HEK293 (cell line): Measurements from ENCODE around the gene DYNLT1.
A peak's percentile ranks its signal among the peaks of the same experiment; 100 is the strongest.

Source experiments
- CTCF ChIA-PET: fragments of 350-600 bp; formaldehyde crosslinking; extraction: SDS; loops from one replicate; lab custom pipeline; 2021; ENCODE audit warnings: antibody characterized with exemption; lab: Yijun Ruan, JAX
- POLR2A ChIA-PET: fragments of 300-600 bp; formaldehyde crosslinking; extraction: SDS; loops from one replicate; lab custom pipeline; 2020; ENCODE audit warnings: antibody characterized with exemption, inconsistent platforms; lab: Yijun Ruan, JAX
- H3K27ac ChIP-seq: fragments of 200-500 bp; sonication (Bioruptor generic); 2 replicates; pipeline ENCODE4 v1.5.1; 2014; ENCODE audit warnings: low read depth, low read length, control low read depth, inconsistent platforms; ENCODE audit errors: extremely low read depth
- H3K36me3 ChIP-seq, 2 experiments: fragments of 200-500 bp in 1 of 2; sonication (Bioruptor generic) in 1 of 2; 1 replicate in 1 of 2; 2 replicates in 1 of 2; pipeline ENCODE4 v1.5.1; 2014 to 2017; ENCODE audit warnings: inconsistent platforms in 2 of 2, low read length in 2 of 2; ENCODE audit not compliant: control insufficient read depth in 2 of 2, insufficient read depth in 1 of 2
- H3K4me1 ChIP-seq: fragments of 200-500 bp; sonication (Bioruptor generic); 2 replicates; pipeline ENCODE4 v1.5.1; 2014; ENCODE audit warnings: mild to moderate bottlenecking, low read length, inconsistent platforms; ENCODE audit not compliant: control insufficient read depth, insufficient read depth
- H3K4me3 ChIP-seq: 2 replicates; pipeline ENCODE4 v1.5.1; 2011; ENCODE audit warnings: low read depth, mild to moderate bottlenecking, control low read depth, low read length, moderate library complexity
- H3K9me3 ChIP-seq: fragments of 200-500 bp; sonication (Bioruptor generic); 2 replicates; pipeline ENCODE4 v1.5.1; 2014; ENCODE audit warnings: low read depth, low read length, inconsistent platforms; ENCODE audit not compliant: control insufficient read depth, insufficient read depth
- BCL11B ChIP-seq: fragments of 450-650 bp; formaldehyde crosslinking; IDR thresholded peaks from 2 replicates; pipeline ENCODE4 v1.5.1; 2016; ENCODE audit warnings: low read depth, missing biosample characterization, missing genetic modification characterization
- EGR2 ChIP-seq: fragments of 450-650 bp; formaldehyde crosslinking; IDR thresholded peaks from 2 replicates; pipeline ENCODE4 v1.5.1; 2016; ENCODE audit warnings: low read depth, missing biosample characterization, missing genetic modification characterization
- KLF1 ChIP-seq: fragments of 450-650 bp; formaldehyde crosslinking; IDR thresholded peaks from 2 replicates; pipeline ENCODE4 v1.5.1; 2016; ENCODE audit warnings: missing biosample characterization, missing genetic modification characterization
- REPIN1 ChIP-seq: fragments of 450-650 bp; formaldehyde crosslinking; IDR thresholded peaks from 2 replicates; pipeline ENCODE4 v1.5.1; 2017; ENCODE audit warnings: missing biosample characterization, missing genetic modification characterization, low read depth
- WT1 ChIP-seq: fragments of 450-650 bp; formaldehyde crosslinking; IDR thresholded peaks from 2 replicates; pipeline ENCODE4 v1.5.1; 2016; ENCODE audit warnings: missing biosample characterization, missing genetic modification characterization
- ZFHX2 ChIP-seq: fragments of 450-650 bp; formaldehyde crosslinking; conservative IDR thresholded peaks from 2 replicates; pipeline ENCODE4 v1.5.1; 2016; ENCODE audit warnings: missing biosample characterization, missing genetic modification characterization
- ZNF114 ChIP-seq: fragments of 450-650 bp; formaldehyde crosslinking; IDR thresholded peaks from 2 replicates; pipeline ENCODE4 v1.5.0; 2017; ENCODE audit warnings: missing biosample characterization, missing genetic modification characterization
- ZNF274 ChIP-seq, 2 experiments: fragments of 200-500 bp in 1 of 2; fragments of 450-650 bp in 1 of 2; sonication (Bioruptor generic) in 1 of 2; formaldehyde crosslinking in 1 of 2; IDR thresholded peaks; 2 replicates each; pipeline versions ENCODE4 v1.5.1 to v1.6.1; 2014 to 2016; ENCODE audit warnings: borderline replicate concordance in 1 of 2, inconsistent platforms in 1 of 2, low read length in 1 of 2, missing biosample characterization in 1 of 2, missing genetic modification characterization in 1 of 2
- ZNF341 ChIP-seq: fragments of 450-650 bp; formaldehyde crosslinking; IDR thresholded peaks from 2 replicates; pipeline ENCODE4; 2016; ENCODE audit warnings: low read depth, missing biosample characterization, missing genetic modification characterization
- ZNF350 ChIP-seq: fragments of 450-650 bp; formaldehyde crosslinking; IDR thresholded peaks from 2 replicates; pipeline ENCODE4 v1.5.0; 2017; ENCODE audit warnings: missing biosample characterization, mild to moderate bottlenecking, missing genetic modification characterization
- ZNF391 ChIP-seq: fragments of 450-650 bp; formaldehyde crosslinking; IDR thresholded peaks from 2 replicates; pipeline ENCODE4 v1.5.1; 2016; ENCODE audit warnings: low read depth, missing biosample characterization, missing genetic modification characterization, borderline replicate concordance
- ZNF600 ChIP-seq: fragments of 450-650 bp; formaldehyde crosslinking; IDR thresholded peaks from 2 replicates; pipeline ENCODE4 v1.5.1; 2016; ENCODE audit warnings: missing biosample characterization, missing genetic modification characterization
- ZNF76 ChIP-seq: fragments of 450-650 bp; formaldehyde crosslinking; IDR thresholded peaks from 2 replicates; pipeline ENCODE4; 2016; ENCODE audit warnings: low read depth, missing biosample characterization, missing genetic modification characterization, borderline replicate concordance
- ZNF837 ChIP-seq: fragments of 450-650 bp; formaldehyde crosslinking; IDR thresholded peaks from 2 replicates; pipeline ENCODE4 v1.5.1; 2016; ENCODE audit warnings: missing biosample characterization, missing genetic modification characterization
- TF ChIP-seq, protein P1 (sequence below): fragments of 450-650 bp; formaldehyde crosslinking; IDR thresholded peaks from 2 replicates; pipeline ENCODE4 v1.5.1; 2016; ENCODE audit warnings: missing biosample characterization, missing genetic modification characterization
- TF ChIP-seq, protein P2 (sequence below): fragments of 450-650 bp; formaldehyde crosslinking; IDR thresholded peaks from 2 replicates; pipeline ENCODE4 v1.5.1; 2016; ENCODE audit warnings: missing biosample characterization, missing genetic modification characterization
- TF ChIP-seq, protein P3 (sequence below): fragments of 450-650 bp; formaldehyde crosslinking; IDR thresholded peaks from 2 replicates; pipeline ENCODE4 v1.5.1; 2017; ENCODE audit warnings: missing biosample characterization, missing genetic modification characterization
- TF ChIP-seq, protein P4 (sequence below): fragments of 450-650 bp; formaldehyde crosslinking; IDR thresholded peaks from 2 replicates; pipeline ENCODE4 v1.5.1; 2016; ENCODE audit warnings: missing biosample characterization, missing genetic modification characterization
- TF ChIP-seq, protein P5 (sequence below): fragments of 450-650 bp; formaldehyde crosslinking; IDR thresholded peaks from 2 replicates; pipeline ENCODE4 v1.5.1; 2016; ENCODE audit warnings: missing biosample characterization, missing genetic modification characterization

DYNLT1 gene

DNA sequence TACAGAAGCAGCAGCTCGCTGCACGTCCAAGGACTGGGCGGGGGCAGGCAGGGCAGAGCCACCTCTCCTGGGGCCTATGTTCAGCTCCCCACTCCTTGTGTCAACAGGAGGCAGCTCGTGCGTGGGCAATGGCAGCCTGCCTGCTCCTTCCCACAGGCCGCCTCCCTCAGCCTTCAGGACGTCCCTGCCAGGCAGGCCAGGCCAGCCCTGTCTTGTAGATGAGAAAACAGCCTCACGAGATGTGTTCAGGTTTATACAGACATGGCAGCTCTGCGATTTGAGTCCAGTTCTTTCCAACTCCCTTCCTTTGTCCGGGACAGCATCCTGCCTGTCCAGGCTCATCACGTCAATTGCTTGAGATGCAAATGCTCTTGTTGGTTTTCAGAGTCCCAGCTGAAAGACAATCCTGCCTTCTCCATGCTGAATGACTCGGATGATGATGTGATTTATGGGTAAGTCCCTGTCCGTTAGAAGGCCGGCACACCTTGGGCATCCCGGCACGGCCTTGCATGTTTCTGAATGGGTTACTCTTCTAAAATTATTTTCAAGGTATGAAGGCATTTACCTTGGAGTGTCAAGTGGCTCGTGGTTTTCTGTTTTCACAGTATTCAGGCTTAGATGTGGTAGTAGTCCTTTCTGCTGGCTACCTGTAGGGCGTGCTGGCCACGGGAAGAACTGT, 13.5 kb downstream of the DYNLT1 start:
- Histone ChIP-seq H3K27ac (no peak overlapping the region), H3K36me3 (peaks cover 17 to 77% of the 10 kb centered on the region in 2 experiments), H3K9me3 (no peaks in the 10 kb centered on the region), H3K4me3 (no peak overlapping the region), H3K4me1 (no peaks in the 10 kb centered on the region)
- ChIA-PET CTCF (interaction anchor here (0.6 to 1.4 kb wide), 8 partner anchors 10 to 503 kb away, joined by 3 to 9 read pairs (median 4); no protein-coding TSS in a partner anchor), POLR2A (interaction anchor here (2.2 kb wide), 1 partner anchor 13 kb away, joined by 7 read pairs; the partner anchor contains the start of gene DYNLT1)
- TF ChIP-seq, protein P1, sequence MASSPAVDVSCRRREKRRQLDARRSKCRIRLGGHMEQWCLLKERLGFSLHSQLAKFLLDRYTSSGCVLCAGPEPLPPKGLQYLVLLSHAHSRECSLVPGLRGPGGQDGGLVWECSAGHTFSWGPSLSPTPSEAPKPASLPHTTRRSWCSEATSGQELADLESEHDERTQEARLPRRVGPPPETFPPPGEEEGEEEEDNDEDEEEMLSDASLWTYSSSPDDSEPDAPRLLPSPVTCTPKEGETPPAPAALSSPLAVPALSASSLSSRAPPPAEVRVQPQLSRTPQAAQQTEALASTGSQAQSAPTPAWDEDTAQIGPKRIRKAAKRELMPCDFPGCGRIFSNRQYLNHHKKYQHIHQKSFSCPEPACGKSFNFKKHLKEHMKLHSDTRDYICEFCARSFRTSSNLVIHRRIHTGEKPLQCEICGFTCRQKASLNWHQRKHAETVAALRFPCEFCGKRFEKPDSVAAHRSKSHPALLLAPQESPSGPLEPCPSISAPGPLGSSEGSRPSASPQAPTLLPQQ: no peak
- no peak for TF ChIP-seq ZNF274 (IDR thresholded peaks at IDR 0.05; ENCODE audit: low read length)
- TF ChIP-seq ZNF274 (tag by site-specific recombination; IDR thresholded peaks at IDR 0.05; ENCODE audit: borderline replicate concordance): no peak
- TF ChIP-seq KLF1 (tag by site-specific recombination): peak; percentile 58; the same call in 1 of the 2 replicates
- TF ChIP-seq WT1 (tag by site-specific recombination): no peak
- peak; percentile 35; the same call in 1 of the 2 replicates for TF ChIP-seq ZNF600
- TF ChIP-seq, protein P2, sequence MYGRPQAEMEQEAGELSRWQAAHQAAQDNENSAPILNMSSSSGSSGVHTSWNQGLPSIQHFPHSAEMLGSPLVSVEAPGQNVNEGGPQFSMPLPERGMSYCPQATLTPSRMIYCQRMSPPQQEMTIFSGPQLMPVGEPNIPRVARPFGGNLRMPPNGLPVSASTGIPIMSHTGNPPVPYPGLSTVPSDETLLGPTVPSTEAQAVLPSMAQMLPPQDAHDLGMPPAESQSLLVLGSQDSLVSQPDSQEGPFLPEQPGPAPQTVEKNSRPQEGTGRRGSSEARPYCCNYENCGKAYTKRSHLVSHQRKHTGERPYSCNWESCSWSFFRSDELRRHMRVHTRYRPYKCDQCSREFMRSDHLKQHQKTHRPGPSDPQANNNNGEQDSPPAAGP (tag by site-specific recombination): 0 out of 2 replicates have a peak, but pooled peaks have one; percentile 45
- peak; percentile 96 for TF ChIP-seq ZFHX2 (tag by site-specific recombination)
- no peak for TF ChIP-seq ZNF341 (tag by site-specific recombination)
- no peak for TF ChIP-seq ZNF76 (tag by site-specific recombination)
- TF ChIP-seq ZNF350 (tag by site-specific recombination): no peak
- TF ChIP-seq REPIN1 (tag by site-specific recombination): no peak
- TF ChIP-seq ZNF114 (tag by site-specific recombination): no peak
- no peak for TF ChIP-seq BCL11B (tag by site-specific recombination)
- peak; percentile 93 for TF ChIP-seq EGR2
- TF ChIP-seq, protein P3, sequence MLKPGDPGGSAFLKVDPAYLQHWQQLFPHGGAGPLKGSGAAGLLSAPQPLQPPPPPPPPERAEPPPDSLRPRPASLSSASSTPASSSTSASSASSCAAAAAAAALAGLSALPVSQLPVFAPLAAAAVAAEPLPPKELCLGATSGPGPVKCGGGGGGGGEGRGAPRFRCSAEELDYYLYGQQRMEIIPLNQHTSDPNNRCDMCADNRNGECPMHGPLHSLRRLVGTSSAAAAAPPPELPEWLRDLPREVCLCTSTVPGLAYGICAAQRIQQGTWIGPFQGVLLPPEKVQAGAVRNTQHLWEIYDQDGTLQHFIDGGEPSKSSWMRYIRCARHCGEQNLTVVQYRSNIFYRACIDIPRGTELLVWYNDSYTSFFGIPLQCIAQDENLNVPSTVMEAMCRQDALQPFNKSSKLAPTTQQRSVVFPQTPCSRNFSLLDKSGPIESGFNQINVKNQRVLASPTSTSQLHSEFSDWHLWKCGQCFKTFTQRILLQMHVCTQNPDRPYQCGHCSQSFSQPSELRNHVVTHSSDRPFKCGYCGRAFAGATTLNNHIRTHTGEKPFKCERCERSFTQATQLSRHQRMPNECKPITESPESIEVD (tag by site-specific recombination): no peak

DNA sequence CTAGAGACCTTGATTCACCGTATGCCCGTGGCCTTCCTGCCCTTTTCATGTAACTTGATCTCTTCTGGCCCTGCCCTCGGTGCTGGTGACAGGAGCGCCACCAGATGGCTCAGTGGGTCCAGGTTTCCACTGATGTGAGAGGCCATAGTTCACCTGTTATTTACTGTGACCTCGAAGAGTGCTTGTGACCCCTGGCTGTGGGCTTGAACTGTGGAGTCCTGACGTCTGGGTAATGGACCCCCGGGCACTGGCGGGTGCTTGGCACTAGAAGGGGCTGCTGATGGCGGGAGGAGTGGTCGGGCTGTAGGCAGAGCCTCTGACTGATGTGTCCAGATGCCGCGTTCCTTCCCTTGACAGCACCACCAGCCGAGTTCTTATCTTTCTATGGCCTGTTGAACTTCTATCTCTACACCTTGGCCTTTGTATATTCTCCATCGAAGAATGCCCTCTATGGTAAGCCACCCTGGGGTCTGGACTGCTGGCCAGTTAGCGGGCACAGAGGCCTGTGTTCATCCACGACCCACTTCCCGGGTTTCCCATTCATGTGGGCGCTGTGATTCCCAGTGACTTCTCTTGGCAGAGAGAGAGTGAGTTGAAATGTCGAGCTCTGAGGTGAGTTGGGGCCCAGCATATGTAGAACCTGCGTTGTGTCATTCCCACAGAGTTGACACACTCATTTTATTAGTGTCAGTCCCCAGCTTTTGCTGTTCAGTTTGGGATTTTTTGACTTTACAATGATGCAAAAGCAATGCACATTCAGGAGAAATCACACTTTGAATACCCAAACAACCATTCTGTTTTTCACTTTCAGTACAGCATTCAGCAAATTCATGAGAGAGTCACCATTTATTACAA, 14.9 kb downstream of the DYNLT1 start:
- Histone ChIP-seq H3K36me3 (peaks cover 12 to 83% of the 10 kb centered on the region in 2 experiments), H3K27ac (no peak overlapping the region), H3K4me3 (no peak overlapping the region), H3K9me3 (no peaks in the 10 kb centered on the region), H3K4me1 (no peaks in the 10 kb centered on the region)
- ChIA-PET POLR2A (no interaction called here), CTCF (interaction anchor here (0.7 to 1.9 kb wide), 8 partner anchors 8 to 416 kb away, joined by 3 to 9 read pairs (median 4); partner anchors contain the start of genes DYNLT1 and TAGAP)
- no peak for TF ChIP-seq ZNF391
- TF ChIP-seq, protein P4, sequence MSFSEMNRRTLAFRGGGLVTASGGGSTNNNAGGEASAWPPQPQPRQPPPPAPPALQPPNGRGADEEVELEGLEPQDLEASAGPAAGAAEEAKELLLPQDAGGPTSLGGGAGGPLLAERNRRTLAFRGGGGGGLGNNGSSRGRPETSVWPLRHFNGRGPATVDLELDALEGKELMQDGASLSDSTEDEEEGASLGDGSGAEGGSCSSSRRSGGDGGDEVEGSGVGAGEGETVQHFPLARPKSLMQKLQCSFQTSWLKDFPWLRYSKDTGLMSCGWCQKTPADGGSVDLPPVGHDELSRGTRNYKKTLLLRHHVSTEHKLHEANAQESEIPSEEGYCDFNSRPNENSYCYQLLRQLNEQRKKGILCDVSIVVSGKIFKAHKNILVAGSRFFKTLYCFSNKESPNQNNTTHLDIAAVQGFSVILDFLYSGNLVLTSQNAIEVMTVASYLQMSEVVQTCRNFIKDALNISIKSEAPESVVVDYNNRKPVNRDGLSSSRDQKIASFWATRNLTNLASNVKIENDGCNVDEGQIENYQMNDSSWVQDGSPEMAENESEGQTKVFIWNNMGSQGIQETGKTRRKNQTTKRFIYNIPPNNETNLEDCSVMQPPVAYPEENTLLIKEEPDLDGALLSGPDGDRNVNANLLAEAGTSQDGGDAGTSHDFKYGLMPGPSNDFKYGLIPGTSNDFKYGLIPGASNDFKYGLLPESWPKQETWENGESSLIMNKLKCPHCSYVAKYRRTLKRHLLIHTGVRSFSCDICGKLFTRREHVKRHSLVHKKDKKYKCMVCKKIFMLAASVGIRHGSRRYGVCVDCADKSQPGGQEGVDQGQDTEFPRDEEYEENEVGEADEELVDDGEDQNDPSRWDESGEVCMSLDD (tag by site-specific recombination): no peak
- no peak for TF ChIP-seq ZNF114 (tag by site-specific recombination)
- TF ChIP-seq, protein P5, sequence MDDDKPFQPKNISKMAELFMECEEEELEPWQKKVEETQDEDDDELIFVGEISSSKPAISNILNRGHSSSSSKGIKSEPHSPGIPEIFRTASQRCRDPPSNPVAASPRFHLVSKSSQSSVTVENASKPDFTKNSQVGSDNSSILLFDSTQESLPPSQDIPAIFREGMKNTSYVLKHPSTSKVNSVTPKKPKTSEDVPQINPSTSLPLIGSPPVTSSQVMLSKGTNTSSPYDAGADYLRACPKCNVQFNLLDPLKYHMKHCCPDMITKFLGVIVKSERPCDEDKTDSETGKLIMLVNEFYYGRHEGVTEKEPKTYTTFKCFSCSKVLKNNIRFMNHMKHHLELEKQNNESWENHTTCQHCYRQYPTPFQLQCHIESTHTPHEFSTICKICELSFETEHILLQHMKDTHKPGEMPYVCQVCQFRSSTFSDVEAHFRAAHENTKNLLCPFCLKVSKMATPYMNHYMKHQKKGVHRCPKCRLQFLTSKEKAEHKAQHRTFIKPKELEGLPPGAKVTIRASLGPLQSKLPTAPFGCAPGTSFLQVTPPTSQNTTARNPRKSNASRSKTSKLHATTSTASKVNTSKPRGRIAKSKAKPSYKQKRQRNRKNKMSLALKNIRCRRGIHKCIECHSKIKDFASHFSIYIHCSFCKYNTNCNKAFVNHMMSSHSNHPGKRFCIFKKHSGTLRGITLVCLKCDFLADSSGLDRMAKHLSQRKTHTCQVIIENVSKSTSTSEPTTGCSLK (tag by site-specific recombination): no peak
- TF ChIP-seq ZNF837 (tag by site-specific recombination): no peak
